ENCODE results near the gene CCNJL.

GRCh38 chr5:160237571-160238093 lies 74.7 kb downstream of the CCNJL start:
- no peak for TF ChIP-seq CTCF (IDR thresholded peaks at IDR 0.05)
- no peak for TF ChIP-seq EZH2phosphoT487 (IDR thresholded peaks at IDR 0.05)
- TF ChIP-seq EZH2 (IDR thresholded peaks at IDR 0.05): no peak
